B cell (primary cell): Measurements from ENCODE around the gene APH1B. TPM values are rescaled to one million over a fixed set of nuclear protein-coding genes. Genes with fewer than 3 reads are reported as not detected.

Experiments used
- ATAC-seq: fragments of 200-7000 bp; cut with Tn5 transposase; one replicate; pipeline ENCODE4 v1.10.0; 2021; ENCODE audit warnings: low read depth, mild to moderate bottlenecking, moderate number of reproducible peaks, moderate library complexity
- CTCF ChIA-PET: fragments of 350-600 bp; sonication (Branson Sonifier 250); formaldehyde crosslinking; loops from one replicate; lab custom pipeline; 2021; ENCODE audit warnings: antibody characterized with exemption, inconsistent platforms; lab: Charles Lee
- POLR2A ChIA-PET: fragments of 350-600 bp; sonication (Branson Sonifier 250); formaldehyde crosslinking; loops from one replicate; lab custom pipeline; 2021; ENCODE audit warnings: antibody characterized with exemption; lab: Charles Lee
- DNase-seq: peaks from one replicate; pipeline ENCODE4 v3.0.0; 2013
- H2AFZ ChIP-seq: 2 replicates; pipeline ENCODE4 v1.6.1; 2012; ENCODE audit warnings: mild to moderate bottlenecking, low read depth, low read length; ENCODE audit not compliant: insufficient read depth, poor library complexity, severe bottlenecking
- H3K27ac ChIP-seq, 2 donors: 1 replicate in 1 of 2; 2 replicates in 1 of 2; pipeline ENCODE4 v1.5.1; 2012 to 2013; ENCODE audit warnings: low read length in 2 of 2, mild to moderate bottlenecking in 2 of 2, moderate library complexity in 1 of 2
- H3K27me3 ChIP-seq, 4 experiments: fragments of 200-600 bp in 1 of 4; sonication (generic) in 1 of 4; replicated peaks in 1 of 4; 1 replicate in 2 of 4; 2 replicates in 2 of 4; pipeline versions ENCODE4 v1.6.1 to v1.7.0; 2013 to 2016; ENCODE audit warnings: low read length in 3 of 4, mild to moderate bottlenecking in 2 of 4, mixed read lengths in 1 of 4, moderate library complexity in 1 of 4; ENCODE audit not compliant: insufficient read depth in 4 of 4, control insufficient read depth in 3 of 4; ENCODE audit errors: control extremely low read depth in 1 of 4
- H3K36me3 ChIP-seq, 2 experiments: replicated peaks in 1 of 2; 1 replicate in 1 of 2; 2 replicates in 1 of 2; pipeline versions ENCODE4 v1.6.1 to v1.7.1; 2013; ENCODE audit warnings: low read length in 1 of 2; ENCODE audit not compliant: insufficient read depth in 2 of 2, control insufficient read depth in 1 of 2; ENCODE audit errors: control extremely low read depth in 1 of 2, extremely low read depth in 1 of 2
- H3K4me1 ChIP-seq, 2 donors: fragments of 200-600 bp in 1 of 2; sonication (generic) in 1 of 2; 1 replicate in 1 of 2; 2 replicates in 1 of 2; pipeline versions ENCODE4 v1.5.1 to v1.6.1; 2013 to 2017; ENCODE audit warnings: low read length in 2 of 2; ENCODE audit not compliant: control insufficient read depth in 2 of 2, insufficient read depth in 2 of 2
- H3K4me2 ChIP-seq: replicated peaks from 2 replicates; pipeline ENCODE3; 2012; ENCODE audit warnings: mild to moderate bottlenecking, low read depth, low read length; ENCODE audit not compliant: poor library complexity, severe bottlenecking
- H3K4me3 ChIP-seq, 5 experiments: fragments of 200-600 bp in 1 of 5; sonication (generic) in 1 of 5; 1 replicate in 3 of 5; 2 replicates in 2 of 5; pipeline versions ENCODE4 v1.5.1 to v1.7.0; 2011 to 2016; ENCODE audit warnings: low read length in 4 of 5, mild to moderate bottlenecking in 4 of 5, low read depth in 2 of 5, control low read depth in 1 of 5, moderate library complexity in 1 of 5; ENCODE audit not compliant: insufficient read depth in 1 of 5; ENCODE audit errors: control extremely low read depth in 1 of 5, extremely low read depth in 1 of 5
- H3K79me2 ChIP-seq: fragments of 200-600 bp; sonication (generic); one replicate; pipeline ENCODE4 v1.6.0; 2016; ENCODE audit warnings: low read length; ENCODE audit not compliant: control insufficient read depth, insufficient read depth
- H3K9ac ChIP-seq: fragments of 200-600 bp; sonication (generic); 2 replicates; pipeline ENCODE4 v1.6.1; 2017; ENCODE audit warnings: mild to moderate bottlenecking, low read length, moderate library complexity
- H3K9me3 ChIP-seq, 3 donors: one replicate each; pipeline versions ENCODE4 v1.6.1 to v1.7.1; 2013; ENCODE audit warnings: low read length in 2 of 3; ENCODE audit not compliant: control insufficient read depth in 2 of 3, insufficient read depth in 1 of 3; ENCODE audit errors: control extremely low read depth in 1 of 3
- H4K20me1 ChIP-seq: 2 replicates; pipeline ENCODE4 v1.6.0; 2012; ENCODE audit warnings: mild to moderate bottlenecking, low read length; ENCODE audit not compliant: insufficient read depth, control insufficient read depth, poor library complexity, severe bottlenecking
- H3K27ac Mint-ChIP-seq: one replicate; pipeline ENCODE4 v1.8.0; 2021; ENCODE audit warnings: mixed read lengths
- H3K27me3 Mint-ChIP-seq: one replicate; pipeline ENCODE4 v1.8.0; 2021; ENCODE audit warnings: mixed read lengths
- H3K4me1 Mint-ChIP-seq: one replicate; pipeline ENCODE4 v1.8.0; 2021; ENCODE audit warnings: mixed read lengths
- H3K4me3 Mint-ChIP-seq: one replicate; pipeline ENCODE4 v1.8.0; 2021; ENCODE audit warnings: mixed read lengths
- H3K9me3 Mint-ChIP-seq: one replicate; pipeline ENCODE4 v1.8.0; 2022; ENCODE audit warnings: mixed read lengths; ENCODE audit not compliant: insufficient read depth
- EZH2 ChIP-seq: IDR thresholded peaks from 2 replicates; pipeline ENCODE4 v1.6.1; 2012; ENCODE audit warnings: borderline replicate concordance, low read depth, mild to moderate bottlenecking, moderate library complexity, low read length; ENCODE audit not compliant: insufficient read depth, poor library complexity, severe bottlenecking
- WGBS: methylation state at CpG from one replicate; pipeline ENCODE4 v1.1.5; 2013; ENCODE audit warnings: missing lambda C conversion rate; ENCODE audit not compliant: insufficient coverage; 5-methylcytosine and 5-hydroxymethylcytosine counted together
- intact Hi-C: fragments of 100-400 bp; cut with micrococcal nuclease; formaldehyde crosslinking; loops from one replicate; pipeline ENCODE4 v1.10.0; 2022
- polyA plus RNA-seq: library from polyadenylated mRNA; depleted of rRNA; stranded (reverse); fragments of >200 nt; gene quantifications from 2 replicates; pipeline ENCODE4 v1.2.3, GENCODE V29; 2012
- total RNA-seq, 2 donors: library from RNA; stranded (reverse); fragments of 120-200 nt in 1 of 2; gene quantifications; 1 replicate in 1 of 2; 2 replicates in 1 of 2; pipeline versions ENCODE4 v1.2.3 to v1.2.4, GENCODE V29; 2013 to 2022
- TF ChIP-seq, protein P1 (sequence below): fragments of 200-600 bp; IDR thresholded peaks from one replicate; pipeline ENCODE4 v1.8.0; 2022; ENCODE audit warnings: antibody characterized with exemption, mild to moderate bottlenecking

The APH1B gene
- total and polyA plus RNA-seq, 2 donors (not counting 1 experiment from before 2014, with no cell fraction given), result 7.6 to 45.2 TPM

DNA sequence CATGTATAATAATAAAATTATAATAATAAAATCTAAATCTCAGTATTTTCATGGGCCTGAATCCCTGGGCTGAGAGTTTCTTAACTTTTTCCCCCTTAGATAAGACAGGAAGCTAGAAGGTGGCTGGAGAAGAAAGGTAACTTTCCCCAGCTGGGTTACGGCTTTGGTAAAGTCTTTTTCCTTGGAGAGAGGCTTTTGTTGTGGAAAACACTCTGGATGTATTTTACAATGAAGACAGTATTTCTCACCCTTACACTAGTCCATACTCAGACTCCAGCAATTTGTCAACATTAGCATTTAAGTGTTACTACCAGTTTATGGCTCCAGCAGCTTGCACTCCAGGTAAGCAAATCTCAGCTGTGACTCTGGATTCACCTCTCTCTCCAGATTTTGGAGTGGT is 34.9 kb downstream of the APH1B start:
- no peaks in the 10 kb centered on the region for H3K4me1 ChIP-seq
- H3K27me3 Mint-ChIP-seq, result no peaks in the 10 kb centered on the region
- H3K4me2 ChIP-seq, result no peak overlapping the region
- TF ChIP-seq, protein P1, sequence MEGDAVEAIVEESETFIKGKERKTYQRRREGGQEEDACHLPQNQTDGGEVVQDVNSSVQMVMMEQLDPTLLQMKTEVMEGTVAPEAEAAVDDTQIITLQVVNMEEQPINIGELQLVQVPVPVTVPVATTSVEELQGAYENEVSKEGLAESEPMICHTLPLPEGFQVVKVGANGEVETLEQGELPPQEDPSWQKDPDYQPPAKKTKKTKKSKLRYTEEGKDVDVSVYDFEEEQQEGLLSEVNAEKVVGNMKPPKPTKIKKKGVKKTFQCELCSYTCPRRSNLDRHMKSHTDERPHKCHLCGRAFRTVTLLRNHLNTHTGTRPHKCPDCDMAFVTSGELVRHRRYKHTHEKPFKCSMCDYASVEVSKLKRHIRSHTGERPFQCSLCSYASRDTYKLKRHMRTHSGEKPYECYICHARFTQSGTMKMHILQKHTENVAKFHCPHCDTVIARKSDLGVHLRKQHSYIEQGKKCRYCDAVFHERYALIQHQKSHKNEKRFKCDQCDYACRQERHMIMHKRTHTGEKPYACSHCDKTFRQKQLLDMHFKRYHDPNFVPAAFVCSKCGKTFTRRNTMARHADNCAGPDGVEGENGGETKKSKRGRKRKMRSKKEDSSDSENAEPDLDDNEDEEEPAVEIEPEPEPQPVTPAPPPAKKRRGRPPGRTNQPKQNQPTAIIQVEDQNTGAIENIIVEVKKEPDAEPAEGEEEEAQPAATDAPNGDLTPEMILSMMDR, result no peak
- TF ChIP-seq EZH2, result no peak
- H4K20me1 ChIP-seq, result no peaks in the 10 kb centered on the region
- H3K4me3 ChIP-seq, result no peak overlapping the region
- WGBS, result no CpG with 5 or more reads among the region's 1 CpG
- ATAC-seq, result no peak
- H3K79me2 ChIP-seq, result no peaks in the 10 kb centered on the region
- H3K27ac Mint-ChIP-seq, result no peak overlapping the region
- intact Hi-C loops, result no loop called here
- ChIA-PET CTCF (interaction anchor here (1.2 kb wide), 1 partner anchor 90 kb away, joined by 3 read pairs; no protein-coding TSS in a partner anchor), POLR2A (no interaction called here)
- H3K4me1 Mint-ChIP-seq, result peaks cover 7% of the 10 kb centered on the region
- no peak overlapping the region for H3K27ac ChIP-seq
- no peaks in the 10 kb centered on the region for H3K36me3 ChIP-seq
- H3K9me3 Mint-ChIP-seq, result no peaks in the 10 kb centered on the region
- no peaks in the 10 kb centered on the region for H3K27me3 ChIP-seq
- H3K4me3 Mint-ChIP-seq, result no peak overlapping the region
- no peak overlapping the region for H3K9ac ChIP-seq
- no peaks in the 10 kb centered on the region for H3K9me3 ChIP-seq
- no peak for DNase-seq
- H2AFZ ChIP-seq, result no peak overlapping the region

DNA sequence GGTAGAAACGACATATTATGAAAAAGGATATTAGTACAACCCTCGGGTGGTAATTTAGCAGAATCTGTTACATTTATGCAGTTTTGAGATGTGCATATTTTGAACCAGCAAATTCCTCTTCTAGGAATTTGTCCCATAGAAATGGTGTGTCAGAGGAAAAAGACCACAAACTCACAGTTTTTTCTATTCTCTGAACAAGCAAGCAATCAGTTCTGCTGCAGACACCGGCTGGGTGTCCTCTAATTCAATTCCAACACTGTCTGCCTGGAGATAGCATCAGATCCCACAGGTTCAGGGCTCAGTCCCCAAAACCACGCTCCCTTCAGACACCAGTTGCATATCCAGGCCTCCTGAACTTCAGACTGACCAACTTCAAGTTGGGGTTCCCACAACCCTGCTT is 36.4 kb downstream of the APH1B start:
- DNase-seq (no peak), ATAC-seq (no peak)
- WGBS, result 100% methylated on average over 2 of the region's 4 CpGs
- H3K9me3 Mint-ChIP-seq, result no peaks in the 10 kb centered on the region
- Histone ChIP-seq H3K9ac (no peak overlapping the region), H3K36me3 (no peaks in the 10 kb centered on the region), H3K4me2 (no peak overlapping the region), H3K27ac (no peak overlapping the region), H3K9me3 (no peaks in the 10 kb centered on the region), H3K4me3 (no peak overlapping the region), H2AFZ (no peak overlapping the region), H3K79me2 (no peaks in the 10 kb centered on the region), H3K27me3 (no peaks in the 10 kb centered on the region), H3K4me1 (no peaks in the 10 kb centered on the region), H4K20me1 (no peaks in the 10 kb centered on the region)
- no peak overlapping the region for H3K4me3 Mint-ChIP-seq
- POLR2A ChIA-PET, result no interaction called here
- CTCF ChIA-PET, result no interaction called here
- TF ChIP-seq, protein P1, result no peak
- no peak for TF ChIP-seq EZH2
- peaks cover 7% of the 10 kb centered on the region for H3K4me1 Mint-ChIP-seq
- no peak overlapping the region for H3K27ac Mint-ChIP-seq
- H3K27me3 Mint-ChIP-seq, result no peaks in the 10 kb centered on the region
- intact Hi-C loops, result no loop called here
